Ovary (tissue), 9 donors: Measurements from ENCODE around the gene SH3GL2. TPM values are rescaled to one million over a fixed set of nuclear protein-coding genes. Genes with fewer than 3 reads are reported as not detected.

Source experiments
- DNase-seq, 5 donors: peaks; one replicate each; pipeline ENCODE4 v3.0.0-alpha.2; 2019 to 2020
- H3K27ac ChIP-seq, 2 donors: fragments of 200-600 bp; one replicate each; pipeline versions ENCODE4 v1.5.1 to v1.8.0; 2019 to 2022
- H3K27me3 ChIP-seq: fragments of 200-600 bp; one replicate; pipeline ENCODE4 v1.8.0; 2022
- H3K36me3 ChIP-seq: fragments of 200-600 bp; sonication (generic); one replicate; pipeline ENCODE4 v1.5.1; 2019
- H3K4me1 ChIP-seq: one replicate; pipeline ENCODE4 v1.8.1; 2013; ENCODE audit warnings: mild to moderate bottlenecking, moderate library complexity; ENCODE audit not compliant: insufficient read depth
- H3K4me3 ChIP-seq: fragments of 200-600 bp; sonication (generic); one replicate; pipeline ENCODE4 v1.5.1; 2017
- H3K9me3 ChIP-seq, 2 donors: fragments of 200-600 bp in 1 of 2; sonication (generic) in 1 of 2; one replicate each; pipeline versions ENCODE4 v1.5.1 to v1.8.1; 2013 to 2019; ENCODE audit warnings: mild to moderate bottlenecking in 1 of 2, moderate library complexity in 1 of 2
- CTCF ChIP-seq, 3 donors: fragments of 450-650 bp in 2 of 3; fragments of 200-600 bp in 1 of 3; IDR thresholded peaks; one replicate each; pipeline versions ENCODE4 v1.5.1 to v1.8.0; 2016 to 2022; ENCODE audit warnings: antibody characterized with exemption in 3 of 3, mild to moderate bottlenecking in 1 of 3
- EP300 ChIP-seq: sonication (generic); formaldehyde crosslinking; IDR thresholded peaks from one replicate; pipeline ENCODE4 v1.6.1; 2017; ENCODE audit warnings: antibody characterized with exemption
- POLR2A ChIP-seq: fragments of 450-650 bp; IDR thresholded peaks from one replicate; pipeline ENCODE4 v1.6.1; 2017; ENCODE audit warnings: antibody characterized with exemption, mild to moderate bottlenecking, moderate library complexity
- WGBS, 3 donors: extraction: QIAGEN DNeasy Blood & Tissue Kit in 1 of 3; methylation state at CpG; one replicate each; pipeline versions ENCODE4 v1.1.5 to v1.1.7; 2013 to 2017; 5-methylcytosine and 5-hydroxymethylcytosine counted together
- intact Hi-C, 4 donors: fragments of 100-400 bp; cut with DNase I; formaldehyde crosslinking; loops; one replicate each; pipeline versions ENCODE4 v1.11.0 to v1.15.1; 2022 to 2023
- polyA plus RNA-seq, 2 donors: library from polyadenylated mRNA; stranded (reverse); fragments of 200-250 nt in 1 of 2; fragments of 350-450 nt in 1 of 2; fragmentation: Illumina TruSeq in 1 of 2; extraction: RNeasy Lipid Tissue Mini Kit (QIAGEN cat#74804) in 1 of 2; gene quantifications; one replicate each; pipeline ENCODE4 v1.2.3, GENCODE V29; 2013 to 2014
- total RNA-seq, 7 donors: library from RNA; depleted of rRNA in 2 of 7; stranded (reverse); fragments of >200 nt in 2 of 7; fragmentation: NEBNext Ultra II Directional in 3 of 7; extraction: Animal tissue kit (Norgen Biotek cat#: 25700) in 3 of 7; gene quantifications; one replicate each; pipeline versions ENCODE4 v1.1.0 to v1.2.4, GENCODE V29; 2016 to 2023
- donor health status: DM: no; HTN: no; CAD: no; lungs with moderate emphysema.
- donor health status: DM: no; HTN: no; CAD: no.
- donor health status: Bipolar disorder and iron deficiency.
- donor health status: DM: yes; HTN: yes; CAD: no.
- donor health status: DM: no; HTN: no; CAD: no.
- donor health status: DM: yes; HTN: yes; CAD: no.

The SH3GL2 gene
- total and polyA plus RNA-seq, 9 donors: 0.25 to 4.9 (median 0.98) TPM; not detected in 1

- Histone ChIP-seq H3K4me3 (no peak overlapping the region), H3K36me3 (no peaks in the 10 kb centered on the region), H3K27ac (no peak overlapping the region), H3K27me3 (no peaks in the 10 kb centered on the region), H3K9me3 (no peaks in the 10 kb centered on the region), H3K4me1 (no peaks in the 10 kb centered on the region)
- intact Hi-C loops: no loop called here
- WGBS, 3 donors: 54 to 73% (median 63%) methylated on average over 2 of the region's 2 CpGs
- DNase-seq: no peak
- TF ChIP-seq POLR2A: no peak
- no peak for TF ChIP-seq EP300
- no peak for TF ChIP-seq CTCF (IDR thresholded peaks at IDR 0.05)
Observed at GRCh38 chr9:17734674-17735073, 155.8 kb downstream of the SH3GL2 start.

GRCh38 chr9:17735859-17736258 lies 157.0 kb downstream of the SH3GL2 start:
- H3K36me3 ChIP-seq: no peaks in the 10 kb centered on the region
- H3K9me3 ChIP-seq: no peaks in the 10 kb centered on the region
- no peaks in the 10 kb centered on the region for H3K4me1 ChIP-seq
- no peak overlapping the region for H3K27ac ChIP-seq
- TF ChIP-seq POLR2A (no peak), CTCF (IDR thresholded peaks at IDR 0.05) (no peak), EP300 (no peak)
- no peak overlapping the region for H3K4me3 ChIP-seq
- 56 to 72% (median 64%) methylated on average over 3 of the region's 3 CpGs for WGBS, 3 donors
- intact Hi-C loops: no loop called here
- no peaks in the 10 kb centered on the region for H3K27me3 ChIP-seq
- no peak for DNase-seq

GRCh38 chr9:17739022-17739421 lies 160.2 kb downstream of the SH3GL2 start:
- Histone ChIP-seq H3K36me3 (no peaks in the 10 kb centered on the region), H3K4me3 (no peak overlapping the region), H3K27me3 (no peaks in the 10 kb centered on the region), H3K27ac (no peak overlapping the region), H3K4me1 (no peaks in the 10 kb centered on the region), H3K9me3 (no peaks in the 10 kb centered on the region)
- 71 to 78% (median 75%) methylated on average over 2 of the region's 2 CpGs for WGBS, 3 donors
- no peak for DNase-seq
- TF ChIP-seq EP300 (no peak), POLR2A (no peak), CTCF (IDR thresholded peaks at IDR 0.05) (no peak)
- intact Hi-C loops: no loop called here

DNA sequence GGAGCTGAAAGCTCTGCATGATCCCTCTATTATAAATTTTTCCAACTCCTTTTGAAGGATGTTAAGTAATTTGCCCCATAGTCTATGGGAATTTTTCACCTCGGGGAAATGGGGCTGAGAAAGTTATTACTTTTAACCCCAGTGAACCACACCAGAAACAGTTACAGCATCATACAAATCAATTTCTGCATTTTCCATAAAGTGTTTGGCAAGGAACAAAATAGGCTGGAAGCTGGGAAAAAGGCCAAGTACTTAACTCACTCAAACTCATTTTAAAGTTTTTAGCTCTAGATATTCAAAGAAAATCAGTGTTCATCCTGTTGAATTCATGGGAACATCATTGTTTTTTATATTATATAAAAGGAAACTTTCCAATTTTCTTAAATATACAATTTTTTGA lies 160.9 kb downstream of the SH3GL2 start:
- Histone ChIP-seq H3K27me3 (no peaks in the 10 kb centered on the region), H3K4me3 (no peak overlapping the region), H3K4me1 (no peaks in the 10 kb centered on the region), H3K9me3 (no peaks in the 10 kb centered on the region), H3K27ac (no peak overlapping the region), H3K36me3 (no peaks in the 10 kb centered on the region)
- DNase-seq: no peak
- WGBS, 3 donors: 0 to 15% (median 8%) methylated on average over 1 of the region's 1 CpG
- intact Hi-C loops: no loop called here
- TF ChIP-seq CTCF (IDR thresholded peaks at IDR 0.05) (no peak), EP300 (no peak), POLR2A (no peak)

- no peaks in the 10 kb centered on the region for H3K9me3 ChIP-seq
- no peak overlapping the region for H3K27ac ChIP-seq
- H3K4me3 ChIP-seq: no peak overlapping the region
- WGBS, 3 donors: 31 to 43% (median 39%) methylated on average over 3 of the region's 3 CpGs
- TF ChIP-seq POLR2A: no peak
- TF ChIP-seq EP300: no peak
- no peak for TF ChIP-seq CTCF (IDR thresholded peaks at IDR 0.05)
- no peaks in the 10 kb centered on the region for H3K36me3 ChIP-seq
- H3K4me1 ChIP-seq: no peaks in the 10 kb centered on the region
- no peaks in the 10 kb centered on the region for H3K27me3 ChIP-seq
- intact Hi-C loops: no loop called here
- DNase-seq: no peak
Observed at GRCh38 chr9:17742067-17742466, 163.2 kb downstream of the SH3GL2 start.
